ENCODE measurements around the gene MISP.
A peak's percentile ranks its signal among the peaks of the same experiment; 100 is the strongest.

Gene MISP

DNA sequence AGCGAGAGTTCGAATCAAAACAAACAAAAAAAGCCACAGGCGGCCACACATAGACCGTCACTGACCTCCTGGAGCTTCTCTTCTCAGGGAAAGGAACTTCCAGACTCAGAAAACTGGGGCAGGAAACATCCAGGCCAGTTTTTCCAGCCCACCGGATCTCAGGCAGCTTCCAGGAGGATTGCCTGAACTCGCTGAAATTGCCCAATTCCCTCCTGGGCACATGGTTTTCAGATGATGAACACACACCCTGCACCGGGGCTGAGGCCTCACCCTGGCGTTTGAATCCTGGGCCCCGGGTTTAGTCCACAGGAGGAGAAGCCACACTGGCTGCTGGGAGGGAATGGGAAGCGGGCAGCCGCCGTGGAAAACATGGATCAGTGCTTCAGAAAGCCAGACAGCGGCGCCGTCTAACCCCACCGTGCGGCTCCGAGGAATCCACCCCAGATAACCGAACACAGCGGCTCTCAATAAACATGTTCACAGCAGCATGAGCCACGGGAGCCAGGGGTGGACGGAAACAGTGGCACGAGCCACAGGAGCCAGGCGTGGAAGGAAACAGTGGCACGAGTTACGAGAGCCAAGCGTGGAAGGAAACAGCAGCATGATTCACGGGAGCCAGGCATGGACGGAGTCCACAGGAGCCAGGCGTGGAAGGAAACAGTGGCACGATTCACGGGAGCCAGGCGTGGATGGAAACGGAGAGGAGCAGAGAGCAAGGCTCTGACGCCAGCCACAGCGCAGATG, 28.2 kb downstream of the MISP start:
- no peak for DNase-seq

DNA sequence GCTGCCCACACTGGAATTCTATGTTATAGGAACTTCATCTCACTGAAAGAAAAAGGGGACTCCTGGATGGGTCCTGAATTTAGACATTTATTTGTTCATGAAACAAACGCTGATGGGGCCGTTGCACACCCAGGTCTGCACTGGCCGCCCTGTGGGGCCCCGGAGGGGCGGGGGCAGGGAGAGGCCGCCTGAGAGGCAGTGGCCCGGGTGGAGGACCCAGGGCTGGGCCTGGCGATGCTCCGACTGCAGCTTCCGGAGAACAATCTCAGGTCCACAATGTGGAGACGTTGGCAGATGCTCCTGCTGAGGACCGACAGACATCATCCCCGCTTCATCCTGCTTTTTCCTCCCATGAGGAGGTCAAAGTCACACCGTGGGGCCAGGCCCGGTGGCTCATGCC, 30.0 kb downstream of the MISP start:
- no peak for DNase-seq

DNA sequence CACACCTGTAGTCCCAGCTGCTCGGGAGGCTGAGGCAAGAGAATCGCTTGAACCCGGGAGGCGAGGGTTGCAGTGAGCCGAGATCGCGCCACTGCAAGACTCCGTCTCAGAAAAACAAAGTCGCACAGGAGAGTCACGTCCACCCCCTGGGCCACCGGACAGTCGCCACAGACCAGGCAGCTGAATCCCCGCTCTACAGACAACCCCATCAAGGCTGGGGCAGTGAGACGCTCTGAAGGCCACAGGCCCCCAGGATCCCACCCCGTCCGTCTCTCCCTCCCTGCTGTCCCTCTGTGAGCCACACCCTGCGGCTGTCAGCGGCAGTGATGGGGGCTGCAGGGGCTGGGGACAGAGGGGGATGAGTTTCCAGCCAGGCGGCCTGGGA, 30.9 kb downstream of the MISP start:
- DNase-seq = no peak

DNA sequence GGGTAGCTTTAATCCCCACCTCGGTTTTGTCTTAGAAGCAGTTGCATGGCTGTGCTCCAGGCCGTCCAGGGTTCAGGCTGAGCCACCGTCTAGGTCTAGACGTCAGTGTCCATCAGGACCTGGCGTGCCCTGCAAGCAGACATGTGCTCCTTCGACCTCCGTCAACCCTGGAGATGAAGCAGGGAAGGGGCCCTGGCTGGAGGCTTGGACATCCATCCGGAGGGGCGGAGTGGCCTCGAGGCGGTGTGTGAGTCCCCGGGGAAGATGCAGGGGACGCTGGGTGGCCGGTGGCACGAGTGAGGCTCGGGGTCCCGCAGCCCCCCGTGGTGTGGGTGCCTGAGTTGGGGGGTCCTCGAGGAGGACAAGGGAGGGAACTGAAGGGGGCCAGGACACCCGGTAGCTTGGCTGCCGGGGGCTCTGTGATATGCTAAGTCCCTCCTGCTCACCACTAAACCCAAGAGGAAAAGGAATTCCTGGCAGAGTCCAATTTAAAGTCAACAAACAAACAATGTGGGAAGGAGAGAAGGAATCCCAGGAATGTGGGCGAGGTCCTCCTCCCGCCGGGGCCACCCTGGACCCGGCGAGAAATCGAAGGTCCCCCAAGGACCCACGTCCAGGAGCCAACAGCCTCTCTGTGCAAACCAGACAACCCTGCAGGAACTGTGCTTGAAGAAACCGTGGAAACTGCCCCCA, 31.4 kb downstream of the MISP start:
- DNase-seq = no peak

DNA sequence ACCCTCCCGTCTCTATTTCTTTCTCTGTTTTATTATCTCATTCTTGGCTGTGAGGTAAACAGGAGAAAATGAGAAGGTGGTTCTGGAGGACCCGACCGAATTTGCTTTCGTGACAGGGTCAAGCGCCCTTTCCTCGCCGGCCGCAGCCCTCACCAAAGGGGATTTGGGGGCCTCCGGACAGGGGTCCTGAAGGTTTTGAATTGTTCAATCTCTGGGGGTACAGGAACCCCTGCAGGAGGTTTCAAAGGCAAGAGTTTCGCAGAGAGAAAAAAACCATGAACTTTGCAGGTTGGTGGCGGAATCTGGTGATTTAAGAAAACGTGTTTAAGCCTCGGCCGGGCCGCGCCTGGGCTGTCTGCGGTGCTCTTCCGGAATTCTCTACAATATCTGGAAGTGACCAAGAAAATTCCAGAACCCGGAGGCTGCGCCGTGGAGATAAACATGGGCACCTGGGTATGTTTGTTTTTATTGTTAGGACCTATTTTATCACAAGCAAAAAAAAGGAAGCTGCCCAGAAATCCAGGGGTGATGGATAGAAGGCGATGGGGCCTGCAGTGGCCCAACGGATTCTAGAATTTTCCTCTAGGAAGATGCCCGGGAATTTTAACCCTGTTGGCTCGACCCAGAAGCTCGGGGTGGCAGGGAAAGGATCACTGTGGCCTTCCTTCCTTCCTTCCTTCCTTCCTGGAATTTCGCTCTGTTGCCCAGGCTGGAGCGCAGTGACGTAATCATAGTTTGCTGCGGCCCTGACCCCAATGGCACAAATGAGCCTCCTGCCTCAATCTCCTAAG, 32.2 kb downstream of the MISP start:
- DNase-seq = no peak

GRCh38 chr19:784541-784940, 33.6 kb downstream of the MISP start:
- no peak for DNase-seq

- DNase-seq = no peak
Measured at GRCh38 chr19:787536-787935, 36.6 kb downstream of the MISP start.

DNA sequence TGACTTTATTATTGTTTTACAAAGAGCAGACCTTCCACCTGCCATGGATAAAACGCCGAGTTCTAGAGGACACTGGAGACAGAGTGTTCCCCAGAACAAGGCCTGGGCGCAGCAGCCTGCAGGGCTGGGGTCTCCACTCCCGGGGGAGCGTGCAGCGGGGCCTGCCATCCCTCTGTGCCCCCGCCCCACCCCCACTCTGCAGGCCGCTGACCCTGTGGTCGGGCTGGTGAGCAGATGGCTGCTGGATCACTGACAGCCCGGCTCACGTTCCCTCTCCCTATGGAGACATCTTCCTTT, 37.7 kb downstream of the MISP start:
- DNase-seq = no peak

GRCh38 chr19:788983-789700, 38.2 kb downstream of the MISP start:
- DNase-seq = no peak

DNA sequence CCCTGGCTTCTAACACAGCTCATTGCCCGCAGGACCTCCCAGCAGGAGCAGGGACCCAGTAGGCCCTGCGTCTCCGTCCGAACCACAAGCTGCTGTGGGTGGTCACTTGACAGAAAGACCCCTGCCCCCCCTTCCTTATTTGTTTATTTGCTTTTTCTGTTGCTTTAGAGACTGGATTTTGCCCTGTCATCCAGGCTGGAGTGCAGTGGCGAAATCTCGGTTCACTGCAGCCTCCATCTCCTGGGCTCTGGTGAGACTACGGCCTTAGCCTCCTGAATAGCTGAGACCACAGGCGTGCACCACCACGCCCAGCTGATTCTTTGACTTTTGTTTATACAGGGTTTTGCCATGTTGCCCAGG, 38.8 kb downstream of the MISP start:
- no peak for DNase-seq

DNA sequence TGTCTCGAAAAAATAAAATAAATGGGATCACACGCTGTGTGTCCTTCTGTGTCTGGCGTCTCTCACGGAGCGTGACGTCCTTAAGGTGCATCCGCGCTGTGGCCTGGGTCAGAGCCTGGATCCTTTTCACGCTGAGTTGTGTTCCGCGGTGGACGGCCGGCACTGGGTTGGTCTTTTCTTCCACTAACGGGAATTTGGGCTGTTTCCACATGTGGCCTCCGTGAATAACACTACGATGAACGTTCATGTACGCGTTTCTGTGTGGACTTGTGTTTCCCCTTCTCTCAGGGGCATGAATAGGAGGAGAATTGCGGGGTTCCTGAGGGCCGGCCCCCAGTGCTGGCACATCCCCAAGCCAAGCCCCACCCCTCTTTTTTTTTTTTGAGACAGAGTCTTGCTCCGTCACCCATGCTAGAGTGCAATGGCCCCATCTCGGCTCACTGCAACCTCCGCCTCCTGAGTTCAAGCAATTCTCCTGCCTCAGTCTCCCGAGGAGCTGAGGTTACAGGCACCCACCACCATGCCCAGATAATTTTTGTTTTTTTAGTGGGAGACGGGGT, 40.2 kb downstream of the MISP start:
- no peak for DNase-seq

DNA sequence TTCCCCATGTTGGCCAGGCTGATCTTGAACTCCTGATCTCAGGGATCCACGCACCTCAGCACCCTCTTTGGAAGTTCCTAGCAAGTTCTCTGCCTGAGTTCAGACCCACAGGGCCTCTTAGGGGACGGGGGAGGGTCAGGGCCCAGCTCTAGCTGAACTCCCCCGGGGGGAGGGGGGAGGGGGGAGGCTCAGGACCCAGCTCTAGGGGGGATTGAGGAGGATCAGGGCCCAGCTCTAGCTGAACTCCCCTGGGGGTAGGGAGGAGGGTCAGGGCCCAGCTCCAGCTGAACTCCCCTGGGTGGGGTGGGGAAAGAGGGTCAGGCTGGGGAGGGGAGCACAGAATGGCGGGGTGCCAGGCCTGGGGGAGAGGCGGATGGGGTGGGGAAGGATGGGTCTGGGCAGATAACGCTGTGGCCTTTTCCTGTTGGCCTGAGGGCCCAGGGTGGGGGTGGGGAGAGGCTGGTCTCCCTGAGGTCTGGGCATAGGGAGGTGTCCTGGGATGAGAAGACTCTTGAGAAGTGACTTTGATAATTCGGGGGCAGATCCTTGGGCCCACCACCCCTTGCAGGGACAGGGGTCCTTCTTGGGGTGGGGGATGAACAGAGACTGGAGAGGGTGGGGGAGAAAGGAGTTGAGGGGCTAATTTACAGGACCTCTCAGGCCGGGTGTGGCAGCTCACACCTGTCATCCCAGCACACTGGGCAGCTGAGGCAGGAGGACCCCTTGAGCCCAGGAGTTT, 40.8 kb downstream of the MISP start:
- no peak for DNase-seq

DNA sequence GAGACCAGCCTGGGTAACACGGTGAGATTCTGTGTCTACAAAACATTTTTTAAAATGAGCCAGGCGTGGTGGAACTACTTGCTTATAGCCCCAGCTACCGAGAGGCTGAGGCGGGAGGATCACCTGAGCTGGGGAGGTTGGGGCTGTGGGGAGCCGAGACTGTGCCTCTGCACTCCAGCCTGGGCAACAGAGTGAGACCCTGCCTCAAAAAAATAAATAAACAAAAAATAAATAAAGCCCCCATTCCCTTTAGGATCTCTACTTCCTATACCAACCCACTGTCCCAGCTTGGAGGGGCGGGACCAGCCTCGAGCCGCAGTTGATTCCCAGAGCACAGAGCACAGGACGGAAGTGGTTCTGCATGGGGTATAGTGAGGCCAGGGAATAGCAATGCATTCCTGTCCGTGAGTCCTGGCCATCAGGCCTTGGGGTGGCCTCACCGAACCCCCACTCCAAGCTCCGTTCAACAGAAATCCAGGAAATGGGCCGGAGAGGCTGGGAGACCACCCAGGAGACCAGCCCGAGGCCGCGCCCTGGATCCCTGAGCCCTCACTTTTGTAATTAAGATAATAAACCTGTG, 41.5 kb downstream of the MISP start:
- DNase-seq = no peak

DNA sequence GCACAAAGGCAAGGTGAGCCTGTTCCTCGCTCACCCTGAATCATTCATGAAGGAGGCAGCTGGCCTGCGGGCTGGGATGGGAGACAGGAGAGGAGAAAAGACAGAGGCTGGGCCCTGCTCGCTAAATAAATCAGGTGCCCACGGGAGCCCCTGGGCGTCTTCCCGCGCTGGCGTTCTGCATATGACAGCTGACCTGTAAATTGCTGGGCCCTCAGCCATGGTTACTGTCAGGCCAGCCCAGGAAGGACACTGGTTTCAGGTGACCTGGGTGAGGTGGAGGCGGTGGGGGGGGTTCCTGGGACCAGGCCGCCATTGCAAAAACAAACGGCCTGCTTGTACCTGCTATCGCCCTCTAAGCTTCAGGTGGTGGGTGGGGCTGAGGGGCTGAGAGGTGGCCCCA, 42.9 kb downstream of the MISP start:
- DNase-seq = no peak

- DNase-seq = no peak
Measured at GRCh38 chr19:795073-795611, 44.2 kb downstream of the MISP start.

GRCh38 chr19:795691-796581, 45.0 kb downstream of the MISP start:
- DNase-seq = no peak

- peak; percentile 100 for DNase-seq
Measured at GRCh38 chr19:796692-797527, 46.0 kb downstream of the MISP start, which contains the start of gene PTBP1. TSS of gene PTBP1 (plus strand) at chr19:797452. CDS start at chr19:797498, 46 bp downstream.

- DNase-seq = peak; percentile 77
Measured at GRCh38 chr19:797528-798414, 46.9 kb downstream of the MISP start.

Measured in NCI-H446 treated with DMSO at 0.1 percent for 48 hours (cell line).